GM19099 (cell line): ENCODE data around the gene DRD2.

ENCODE experiments used
- POLR2A ChIP-seq: IDR thresholded peaks from 3 replicates; pipeline ENCODE4 v1.6.1; 2011; ENCODE audit warnings: low read depth; ENCODE audit not compliant: insufficient read length; ENCODE audit errors: extremely low read depth

DRD2 gene

DNA sequence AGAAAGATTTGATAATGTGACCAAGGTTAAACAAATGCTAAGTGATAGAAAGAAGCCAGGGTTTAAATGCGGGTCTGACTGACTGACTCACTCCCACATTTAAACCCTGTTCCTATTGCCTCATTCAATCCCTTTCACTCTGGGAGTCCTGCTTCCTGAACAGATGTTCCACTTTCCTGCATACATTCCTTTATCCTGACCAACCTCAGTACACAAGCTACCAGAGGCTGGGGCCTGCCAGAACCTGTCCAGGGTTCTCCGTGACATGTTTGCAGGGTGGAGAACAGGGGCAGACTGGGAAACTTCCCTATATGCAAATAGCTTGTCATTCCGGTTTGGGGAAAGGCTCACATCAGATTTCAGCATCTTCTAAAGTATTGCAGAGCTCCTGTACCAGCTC, 90.6 kb downstream of the DRD2 start:
- no peak for TF ChIP-seq POLR2A

DNA sequence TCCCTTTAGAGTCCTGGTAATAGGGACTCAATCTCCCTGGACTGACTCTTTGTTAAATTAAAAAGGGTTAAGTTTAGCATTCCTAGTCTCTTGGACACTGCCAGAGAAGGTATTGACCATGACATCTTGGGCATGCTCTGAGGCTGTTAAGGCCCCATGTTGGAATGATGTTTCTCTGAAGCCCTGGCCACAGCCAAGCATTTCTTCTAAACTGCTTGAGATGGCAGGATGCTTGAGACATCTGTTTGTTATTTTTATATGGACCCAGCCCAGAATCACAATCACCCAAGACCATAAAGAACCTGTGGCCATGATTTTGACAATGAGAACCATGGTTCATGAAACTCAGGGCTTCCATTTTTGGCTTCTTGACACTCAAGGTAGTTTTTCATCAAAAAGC, 93.1 kb downstream of the DRD2 start:
- no peak for TF ChIP-seq POLR2A

GRCh38 chr11:113378692-113379091, 96.5 kb downstream of the DRD2 start:
- no peak for TF ChIP-seq POLR2A

- no peak for TF ChIP-seq POLR2A
Measured at GRCh38 chr11:113377681-113378412, 97.4 kb downstream of the DRD2 start.

- TF ChIP-seq POLR2A: no peak
Measured at GRCh38 chr11:113376156-113376555, 99.0 kb downstream of the DRD2 start.

GRCh38 chr11:113375402-113375801, 99.8 kb downstream of the DRD2 start:
- TF ChIP-seq POLR2A: no peak

DNA sequence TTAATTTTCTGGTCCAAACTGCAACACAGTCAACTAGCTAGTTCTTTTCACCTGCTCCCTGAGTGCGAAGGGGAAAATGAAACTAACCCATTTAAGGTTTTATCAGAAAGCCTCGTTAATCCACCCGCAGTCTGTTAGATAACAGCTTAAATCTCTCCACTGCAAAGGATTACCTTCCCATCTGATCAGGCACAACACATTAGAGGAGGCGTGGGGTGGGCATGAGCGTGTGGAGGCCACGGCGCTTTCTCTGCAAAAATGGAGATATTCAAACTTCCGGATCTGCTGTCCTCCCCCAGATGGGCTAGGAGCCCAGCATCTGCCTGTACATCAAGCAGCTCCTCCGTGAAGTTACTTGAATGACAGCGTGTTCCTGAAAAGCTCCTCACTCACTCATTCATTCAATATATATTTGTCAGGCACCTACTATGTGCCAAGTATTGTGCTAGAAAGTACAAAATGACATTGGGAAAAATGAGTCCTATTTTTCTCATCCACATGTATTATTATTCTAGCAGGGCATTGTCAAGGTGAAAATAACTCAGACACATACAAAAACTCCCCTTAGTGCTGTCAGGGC, 101.1 kb downstream of the DRD2 start:
- TF ChIP-seq POLR2A: no peak

DNA sequence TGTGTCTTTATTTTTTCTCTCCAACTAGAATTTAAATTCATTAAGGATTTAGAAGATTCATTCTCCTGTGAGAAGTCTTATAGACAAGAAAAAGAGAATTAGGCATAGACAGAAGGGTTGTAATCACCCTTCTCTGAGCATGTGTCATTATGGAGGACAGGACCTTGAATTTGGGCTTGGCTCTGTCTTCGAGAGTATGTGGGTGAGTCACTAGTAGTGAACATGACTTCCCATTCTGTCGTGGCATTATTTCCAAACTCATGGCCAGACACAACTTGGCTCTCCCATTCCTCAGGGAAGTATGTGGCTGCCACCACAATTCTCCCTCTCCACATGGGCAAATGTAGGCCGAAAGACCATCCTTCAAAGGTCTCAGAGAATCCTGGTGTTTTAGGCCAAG, 101.9 kb downstream of the DRD2 start:
- no peak for TF ChIP-seq POLR2A

DNA sequence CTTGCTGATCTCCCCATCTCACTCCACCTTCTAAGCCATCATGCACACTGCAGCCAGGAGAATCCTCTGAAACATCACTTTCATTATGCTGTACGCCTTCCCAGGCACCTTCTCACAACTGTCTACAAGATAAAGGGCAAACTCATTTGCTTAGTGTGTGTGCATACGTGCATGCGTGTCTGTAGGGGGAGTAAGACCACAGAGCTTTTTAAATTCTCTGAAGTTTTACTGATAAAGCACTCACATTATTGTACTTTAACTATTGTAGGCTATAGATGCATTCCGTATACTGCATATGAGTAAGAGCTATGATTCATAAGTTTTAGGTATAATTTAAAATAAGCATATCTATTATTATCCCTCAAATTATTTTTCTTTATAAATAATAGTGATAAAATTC, 102.9 kb downstream of the DRD2 start:
- no peak for TF ChIP-seq POLR2A

GRCh38 chr11:113370634-113371033, 104.6 kb downstream of the DRD2 start:
- no peak for TF ChIP-seq POLR2A

DNA sequence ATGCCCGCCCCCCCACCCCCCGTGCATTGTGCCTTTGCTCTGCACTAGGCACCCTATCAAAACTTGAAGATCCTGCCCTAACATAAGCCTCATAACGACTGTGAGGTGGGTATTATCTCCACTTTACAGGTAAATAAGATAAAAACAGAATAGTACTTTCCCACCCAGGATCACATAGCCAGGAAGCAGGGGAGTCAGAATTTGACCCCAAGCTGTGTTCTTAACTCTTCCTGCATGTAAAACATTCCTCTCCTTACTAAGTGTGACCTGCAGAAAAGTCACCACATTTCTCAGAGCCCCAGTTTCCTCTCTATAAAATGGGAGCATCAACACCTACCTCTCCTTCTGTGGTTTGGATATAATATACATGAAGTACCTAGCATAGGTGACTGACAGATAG, 105.8 kb downstream of the DRD2 start:
- TF ChIP-seq POLR2A: no peak

DNA sequence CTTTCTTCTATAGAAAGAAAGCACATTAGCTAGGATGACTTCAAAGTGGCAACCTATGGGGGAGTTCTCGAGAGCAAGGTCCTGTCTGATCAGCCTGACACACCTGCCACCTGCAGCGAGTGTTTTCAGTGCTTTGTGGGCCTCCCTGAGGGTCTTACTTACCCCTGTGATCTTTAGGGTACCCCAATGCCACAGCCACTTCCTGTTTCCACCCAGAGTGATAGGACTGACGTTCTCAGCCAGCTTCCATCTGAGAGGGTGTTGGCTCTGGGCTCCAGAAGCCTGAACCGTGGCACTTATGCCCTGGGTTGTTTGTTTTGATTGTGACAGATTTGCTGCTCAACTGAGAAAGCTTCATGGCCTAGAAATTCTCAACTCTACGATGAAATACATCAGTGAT, 109.3 kb downstream of the DRD2 start:
- TF ChIP-seq POLR2A: no peak

DNA sequence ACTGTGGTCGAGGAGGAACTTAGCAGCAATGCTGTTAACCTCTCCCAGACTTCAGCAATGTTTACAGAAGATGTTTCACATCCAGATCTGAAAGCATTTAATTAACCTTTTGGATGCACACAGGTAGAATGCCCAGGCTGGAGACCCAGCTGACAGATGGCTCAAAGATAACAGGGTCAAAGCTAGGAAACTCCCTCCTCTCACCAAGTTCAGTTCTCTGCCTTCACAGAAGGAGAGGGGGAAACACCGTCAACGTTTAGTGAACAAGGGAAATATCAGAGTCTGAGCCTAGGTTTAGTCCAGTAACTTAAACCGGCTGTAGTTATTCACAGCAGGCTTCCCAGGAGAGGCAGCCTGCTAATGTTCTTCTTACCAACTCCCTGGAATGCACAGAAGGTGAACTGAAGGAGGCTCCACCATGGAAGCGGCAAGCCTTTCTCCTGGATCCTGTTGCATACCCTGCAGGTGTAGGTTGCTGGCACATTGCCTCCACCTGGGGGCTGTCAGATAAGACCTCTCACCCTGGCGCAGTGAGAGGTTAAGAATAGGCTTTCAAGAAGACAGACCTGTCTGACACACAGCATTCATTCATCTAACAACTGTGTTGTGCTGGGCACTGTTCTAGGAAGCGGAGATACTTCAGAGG, 111.1 kb downstream of the DRD2 start:
- no peak for TF ChIP-seq POLR2A

- TF ChIP-seq POLR2A: no peak
Measured at GRCh38 chr11:113363406-113363805, 111.8 kb downstream of the DRD2 start.
